Mucosa of descending colon (tissue), 3 donors: ENCODE data around the gene TNFRSF1A. TPM values are rescaled to one million over a fixed set of nuclear protein-coding genes. Genes with fewer than 3 reads are reported as not detected.
A peak's percentile ranks its signal among the peaks of the same experiment; 100 is the strongest.

ENCODE experiments used
- ATAC-seq: fragments of 200-7000 bp; cut with Tn5 transposase; one replicate; pipeline ENCODE4 v1.9.1; 2020; ENCODE audit warnings: mild to moderate bottlenecking, moderate library complexity
- DNase-seq, 3 donors: peaks; one replicate each; pipeline ENCODE4 v3.0.0-alpha.2; 2020
- H3K36me3 ChIP-seq: fragments of 200-600 bp; one replicate; pipeline ENCODE4 v1.8.0; 2021; ENCODE audit warnings: low read depth, mild to moderate bottlenecking
- H3K4me1 ChIP-seq: fragments of 200-600 bp; one replicate; pipeline ENCODE4 v1.8.0; 2021; ENCODE audit warnings: low read depth, mild to moderate bottlenecking
- H3K4me3 ChIP-seq: fragments of 200-600 bp; one replicate; pipeline ENCODE4 v1.8.0; 2021; ENCODE audit warnings: mild to moderate bottlenecking
- H3K9me3 ChIP-seq: fragments of 200-600 bp; one replicate; pipeline ENCODE4 v1.8.0; 2021; ENCODE audit warnings: mild to moderate bottlenecking
- CTCF ChIP-seq: fragments of 200-600 bp; IDR thresholded peaks from one replicate; pipeline ENCODE4 v1.8.0; 2022; ENCODE audit warnings: antibody characterized with exemption, mild to moderate bottlenecking
- intact Hi-C, 2 donors: fragments of 100-400 bp; cut with DNase I in 1 of 2; cut with micrococcal nuclease in 1 of 2; formaldehyde crosslinking; loops; one replicate each; pipeline versions ENCODE4 v1.11.0 to v1.11.1; 2022; cut with DNase I, micrococcal nuclease
- total RNA-seq, 3 donors: library from RNA; stranded (reverse); fragmentation: NEBNext Ultra II Directional in 2 of 3; extraction: Animal tissue kit (Norgen Biotek cat#: 25700) in 2 of 3; gene quantifications; one replicate each; pipeline versions ENCODE4 v1.2.1 to v1.2.4, GENCODE V29; 2021 to 2023
- donor health status: DM: no; HTN: no; CAD: no; lungs with moderate emphysema.
- donor health status: DM: no; HTN: no; CAD: no.
- donor health status: DM: no; HTN: yes; CAD: no.

TNFRSF1A gene
- total RNA-seq, 3 donors from 2014 or later, result 166 to 237 (median 211) TPM

- ATAC-seq, result no peak
- DNase-seq, result no peak
- H3K4me3 ChIP-seq, result no peak overlapping the region
- intact Hi-C loops, result loop anchor here in 1 of 2 donors (10.0 kb wide), 1 partner anchor 51 kb away; no protein-coding TSS in a partner anchor
- H3K36me3 ChIP-seq, result no peaks in the 10 kb centered on the region
- peaks cover 28% of the 10 kb centered on the region for H3K4me1 ChIP-seq
- H3K9me3 ChIP-seq, result no peaks in the 10 kb centered on the region
- TF ChIP-seq CTCF, result no peak
Observed at GRCh38 chr12:6386038-6386437, 44.2 kb upstream of the TNFRSF1A start.

- H3K36me3 ChIP-seq, result no peaks in the 10 kb centered on the region
- peak overlapping the region; percentile 33 for H3K4me3 ChIP-seq
- no peaks in the 10 kb centered on the region for H3K9me3 ChIP-seq
- intact Hi-C loops, result loop anchor here (5.0 to 10.0 kb wide), 2 partner anchors 47 to 50 kb away; no protein-coding TSS in a partner anchor
- DNase-seq (peak in 1 of 3 donors; percentile 63), ATAC-seq (peak; percentile 39)
- peaks cover 15% of the 10 kb centered on the region for H3K4me1 ChIP-seq
- no peak for TF ChIP-seq CTCF
Observed at GRCh38 chr12:6384499-6385436, 42.9 kb upstream of the TNFRSF1A start.

- peak; percentile 96 for ATAC-seq
- H3K36me3 ChIP-seq, result no peaks in the 10 kb centered on the region
Observed at GRCh38 chr12:6383572-6384498, 42.0 kb upstream of the TNFRSF1A start, which contains the start of gene LTBR. LTBR (plus strand) TSS chr12:6384162; CDS start chr12:6384359, 197 bp downstream.

GRCh38 chr12:6382982-6383381 lies 41.1 kb upstream of the TNFRSF1A start:
- no peaks in the 10 kb centered on the region for H3K36me3 ChIP-seq
- ATAC-seq (no peak), DNase-seq (peak in 1 of 3 donors; percentile 28)
- TF ChIP-seq CTCF, result no peak
- intact Hi-C loops, result loop anchor here (5.0 to 10.0 kb wide), 2 partner anchors 46 to 48 kb away; no protein-coding TSS in a partner anchor
- H3K4me1 ChIP-seq, result peaks cover 27% of the 10 kb centered on the region
- no peak overlapping the region for H3K4me3 ChIP-seq
- no peaks in the 10 kb centered on the region for H3K9me3 ChIP-seq

More at GRCh38 chr12:6383572-6384498, 42.0 kb upstream of the TNFRSF1A start, which contains the start of gene LTBR:
- intact Hi-C loops, result loop anchor here (5.0 to 10.0 kb wide), 2 partner anchors 47 to 49 kb away; no protein-coding TSS in a partner anchor
- H3K4me3 ChIP-seq, result peak within 1 kb of the TSS; percentile 33
- H3K9me3 ChIP-seq, result no peaks in the 10 kb centered on the region
- TF ChIP-seq CTCF, result no peak
- peak; percentile 94 to 97 (median 97) for DNase-seq
- peaks cover 19% of the 10 kb centered on the region for H3K4me1 ChIP-seq

GRCh38 chr12:6382371-6382770 lies 40.5 kb upstream of the TNFRSF1A start:
- peak in 1 of 3 donors; percentile 16 for DNase-seq
- intact Hi-C loops, result loop anchor here (5.0 to 10.0 kb wide), 2 partner anchors 45 to 48 kb away; no protein-coding TSS in a partner anchor

More at GRCh38 chr12:6382371-6382770, 40.5 kb upstream of the TNFRSF1A start:
- ATAC-seq, result no peak
- no peak for TF ChIP-seq CTCF
- H3K36me3 ChIP-seq, result no peaks in the 10 kb centered on the region
- H3K4me1 ChIP-seq, result peaks cover 33% of the 10 kb centered on the region
- no peak overlapping the region for H3K4me3 ChIP-seq
- H3K9me3 ChIP-seq, result no peaks in the 10 kb centered on the region
